GM12878 (cell line): ENCODE results near the gene PERM1. TPM values are rescaled to one million over a fixed set of nuclear protein-coding genes. Genes with fewer than 3 reads are reported as not detected.

Source experiments
- ATAC-seq: fragments of 200-7000 bp; cut with Tn5 transposase; 3 replicates; pipeline ENCODE4 v1.9.1; 2020; ENCODE audit warnings: mild to moderate bottlenecking, moderate library complexity
- BruUV-seq: library from RNA; stranded (reverse); fragments of 400-500 nt; replicated peaks from 2 replicates; lab custom pipeline; 2021; lab: Mats Ljungman, UMichigan
- CTCF ChIA-PET: fragments of 300-600 bp; sonication (Branson Sonifier 250); formaldehyde crosslinking; extraction: SDS; loops from one replicate; lab custom pipeline; 2021; ENCODE audit warnings: inconsistent platforms; lab: Yijun Ruan, JAX
- POLR2A ChIA-PET: fragments of 350-600 bp; formaldehyde crosslinking; extraction: SDS; loops from one replicate; lab custom pipeline; 2021; ENCODE audit warnings: inconsistent platforms; lab: Charles Lee
- RAD21 ChIA-PET: fragments of 300-600 bp; sonication (Branson Sonifier 250); formaldehyde crosslinking; loops from one replicate; lab custom pipeline; 2023; ENCODE audit warnings: antibody characterized with exemption; ENCODE audit not compliant: unreplicated experiment; lab: Charles Lee
- SMC1A ChIA-PET: fragments of 300-600 bp; sonication (Branson Sonifier 250); formaldehyde crosslinking; loops from one replicate; lab custom pipeline; 2023; ENCODE audit not compliant: unreplicated experiment, uncharacterized antibody; lab: Charles Lee
- DNase-seq: peaks from one replicate; pipeline ENCODE4 v3.0.0-alpha.2; 2011; ENCODE audit warnings: low read depth, low spot score
- FAIRE-seq: peaks from 3 replicates; lab custom pipeline; 2011; peaks lifted over from hg19 to GRCh38; lab: Jason Lieb, UNC
- H2AFZ ChIP-seq: 2 replicates; pipeline ENCODE4 v1.6.0; 2011; ENCODE audit warnings: low read depth, low read length, control low read depth; ENCODE audit not compliant: control insufficient read depth
- H3K27ac ChIP-seq: 2 replicates; pipeline ENCODE4 v1.5.1; 2011; ENCODE audit warnings: control low read depth; ENCODE audit not compliant: control insufficient read depth, insufficient read depth
- H3K27me3 ChIP-seq, 2 experiments: replicated peaks in 1 of 2; 2 replicates each; pipeline versions ENCODE4 v1.6.0 to v1.6.1; 2011; ENCODE audit warnings: low read length in 1 of 2; ENCODE audit not compliant: control insufficient read depth in 2 of 2, insufficient read depth in 2 of 2
- H3K36me3 ChIP-seq, 2 experiments: 2 replicates each; pipeline ENCODE4 v1.5.1; 2011; ENCODE audit warnings: low read length in 1 of 2; ENCODE audit not compliant: control insufficient read depth in 2 of 2, insufficient read depth in 2 of 2
- H3K4me1 ChIP-seq: 2 replicates; pipeline ENCODE4 v1.6.1; 2011; ENCODE audit warnings: mild to moderate bottlenecking, low read length, moderate library complexity, mixed read lengths; ENCODE audit not compliant: control insufficient read depth, insufficient read depth
- H3K4me2 ChIP-seq: 2 replicates; pipeline ENCODE4 v1.6.0; 2011; ENCODE audit warnings: control low read depth; ENCODE audit not compliant: control insufficient read depth, insufficient read depth
- H3K4me3 ChIP-seq: fragments of 200-600 bp; sonication (generic); 2 replicates; pipeline ENCODE4 v1.5.1; 2016
- H3K79me2 ChIP-seq: 2 replicates; pipeline ENCODE4 v1.6.0; 2011; ENCODE audit warnings: low read length; ENCODE audit not compliant: control insufficient read depth, insufficient read depth
- H3K9ac ChIP-seq: 2 replicates; pipeline ENCODE4 v1.8.0; 2011; ENCODE audit warnings: low read length, control low read depth, mixed read lengths; ENCODE audit not compliant: control insufficient read depth, insufficient read depth
- H3K9me3 ChIP-seq: replicated peaks from 3 replicates; pipeline ENCODE4 v1.5.1; 2011; ENCODE audit warnings: mild to moderate bottlenecking, low read length; ENCODE audit not compliant: control insufficient read depth, insufficient read depth
- H4K20me1 ChIP-seq: 2 replicates; pipeline ENCODE4 v1.6.0; 2011; ENCODE audit not compliant: control insufficient read depth, insufficient read depth
- BHLHE40 ChIP-seq, 2 experiments: fragments of 450-650 bp in 1 of 2; IDR thresholded peaks; 2 replicates each; pipeline ENCODE4 v1.6.1; 2011 to 2017; ENCODE audit warnings: low read depth in 2 of 2, borderline replicate concordance in 1 of 2, improper control_type of control experiment in 1 of 2, low read length in 1 of 2, mild to moderate bottlenecking in 1 of 2
- CBX3 ChIP-seq: fragments of 200-600 bp; sonication (generic); IDR thresholded peaks from 2 replicates; pipeline ENCODE4 v1.6.1; 2016; ENCODE audit warnings: low read depth, borderline replicate concordance
- GATAD2B ChIP-seq: fragments of 450-650 bp; conservative IDR thresholded peaks from 2 replicates; pipeline ENCODE4 v1.6.1; 2017; ENCODE audit warnings: low read depth, mild to moderate bottlenecking, moderate library complexity
- KAT2A ChIP-seq: conservative IDR thresholded peaks from 2 replicates; pipeline ENCODE4 v1.6.1; 2011; ENCODE audit warnings: low read depth, low read length; ENCODE audit not compliant: control insufficient read depth
- MEF2A ChIP-seq: IDR thresholded peaks from 2 replicates; pipeline ENCODE4 v1.6.1; 2011; ENCODE audit warnings: low read depth, mild to moderate bottlenecking, low read length, moderate library complexity; ENCODE audit not compliant: insufficient read depth
- MTA2 ChIP-seq: fragments of 450-650 bp; IDR thresholded peaks from 2 replicates; pipeline ENCODE4 v1.6.1; 2016; ENCODE audit warnings: low read depth, mild to moderate bottlenecking, moderate library complexity
- SUZ12 ChIP-seq: fragments of 200-600 bp; sonication (generic); IDR thresholded peaks from one replicate; pipeline ENCODE4 v1.6.1; 2018; ENCODE audit warnings: antibody characterized with exemption, mild to moderate bottlenecking; ENCODE audit not compliant: unreplicated experiment
- WRNIP1 ChIP-seq: IDR thresholded peaks from 2 replicates; pipeline ENCODE4 v1.6.1; 2011; ENCODE audit warnings: low read depth, low read length, improper control_type of control experiment, borderline replicate concordance
- WGBS: methylation state at CpG from one replicate; pipeline ENCODE4 v1.1.6; 2016; ENCODE audit warnings: low lambda C conversion rate; ENCODE audit not compliant: insufficient replicate concordance, insufficient coverage; ENCODE audit errors: missing lambda C conversion rate; 5-methylcytosine and 5-hydroxymethylcytosine counted together
- in situ Hi-C: fragments of 300-500 bp; cut with MboI; formaldehyde crosslinking; loops from 9 replicates; pipeline ENCODE4 v1.14.3; 2018; ENCODE audit warnings: mixed read lengths
- intact Hi-C: fragments of 100-400 bp; cut with micrococcal nuclease; formaldehyde crosslinking; loops from one replicate; pipeline ENCODE4 v1.14.2; 2022; ENCODE audit not compliant: unreplicated experiment
- polyA plus RNA-seq, 11 experiments: library from polyadenylated mRNA; depleted of rRNA in 4 of 11; unstranded in 6 of 11; stranded (reverse) in 5 of 11; fragments of >200 nt; fragmentation: Nextera tagmentation in 4 of 11; fragmentation: Illumina TruSeq in 1 of 11; extraction: Ambion mirVana in 4 of 11; extraction: Trizol in 1 of 11; gene quantifications; 1 replicate in 1 of 11; 2 replicates in 10 of 11; pipeline versions ENCODE4 v1.2.1 to v1.2.3, GENCODE V29; 2011 to 2016; ENCODE audit warnings: inconsistent platforms in 2 of 11, missing spikeins in 2 of 11, low read depth in 1 of 11
- total RNA-seq, 4 experiments: library from RNA; depleted of rRNA in 3 of 4; stranded (reverse); fragments of >200 nt in 3 of 4; fragmentation: Illumina TruSeq in 1 of 4; extraction: Trizol in 1 of 4; gene quantifications; 2 replicates each; pipeline versions ENCODE4 v1.2.1 to v1.2.3, GENCODE V29; 2013 to 2021
- TF ChIP-seq, protein P1 (sequence below): fragments of 150-350 bp; IDR thresholded peaks from 2 replicates; pipeline ENCODE4 v1.6.1; 2016; ENCODE audit warnings: low read depth, low read length
- TF ChIP-seq, protein P2 (sequence below): IDR thresholded peaks from 2 replicates; pipeline ENCODE4 v1.6.1; 2012; ENCODE audit warnings: low read depth, low read length, improper control_type of control experiment

PERM1 gene
- total and polyA plus RNA-seq, 10 of the 15 experiments (the other 5 are each of a cell fraction or from before 2014, with no cell fraction given) = not detected

DNA sequence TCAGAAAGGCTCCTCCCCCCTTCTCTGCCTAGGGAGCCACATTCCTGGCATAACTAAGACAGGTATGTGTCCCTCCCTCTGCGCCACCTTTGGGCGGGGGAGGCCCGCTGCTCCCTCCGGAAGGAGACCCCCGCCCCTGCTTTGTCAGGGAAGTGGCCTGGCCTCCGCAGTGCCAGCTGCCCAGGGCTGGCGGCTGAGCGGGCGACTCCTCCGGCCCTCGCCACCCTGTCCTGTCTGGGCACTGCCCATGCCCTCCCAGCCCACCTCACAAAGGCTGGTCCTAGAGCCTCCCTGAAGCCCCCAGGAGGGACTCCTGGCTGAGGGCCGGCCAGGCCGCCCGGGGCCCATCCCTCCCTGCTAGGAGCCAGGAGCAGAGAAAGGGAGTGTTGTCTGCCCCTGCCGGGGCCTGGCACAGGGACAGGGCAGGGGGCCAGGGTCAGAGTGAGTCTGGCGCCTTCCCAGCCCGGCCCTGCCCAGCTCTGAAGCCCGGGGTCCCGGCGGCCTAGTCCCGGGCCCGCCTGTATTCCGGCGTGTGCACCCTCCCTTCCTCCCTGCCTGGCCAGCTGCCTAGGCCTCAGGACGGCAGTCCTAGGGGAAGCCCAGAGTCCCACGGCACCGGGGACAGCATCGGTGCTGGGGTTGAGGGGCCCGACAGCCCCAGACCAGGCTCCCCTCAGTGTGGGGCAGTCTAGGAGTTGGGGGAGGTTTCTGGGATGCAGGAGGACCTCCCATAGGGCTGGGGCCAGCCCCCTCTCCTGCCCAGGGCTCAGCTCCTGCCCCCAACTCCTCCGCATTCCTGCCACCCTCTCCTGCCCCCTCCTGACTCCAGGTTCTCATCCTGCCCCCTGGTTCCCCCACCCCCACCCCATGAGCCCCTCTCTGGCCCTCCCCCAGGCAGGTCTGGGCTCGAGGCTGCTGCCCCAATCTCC, 43.1 kb upstream of the PERM1 start:
- H3K4me2 ChIP-seq = no peak overlapping the region
- ChIA-PET RAD21 (no interaction called here), POLR2A (interaction anchor here (0.6 kb wide), 1 partner anchor 39 kb away, joined by 4 read pairs; no protein-coding TSS in a partner anchor), SMC1A (no interaction called here), CTCF (interaction anchor here (0.8 to 2.5 kb wide), 4 partner anchors 8 to 41 kb away, joined by 3 to 10 read pairs (median 4); no protein-coding TSS in a partner anchor)
- no peak overlapping the region for H3K27ac ChIP-seq
- no peaks in the 10 kb centered on the region for H4K20me1 ChIP-seq
- no TSS peak for BruUV-seq
- H3K9ac ChIP-seq = no peak overlapping the region
- peaks cover 2% of the 10 kb centered on the region; the same call in 1 of the 2 replicates for H3K79me2 ChIP-seq
- in situ Hi-C loops = loop anchor here (5.0 kb wide), 1 partner anchor 37 kb away; no protein-coding TSS in a partner anchor
- no peaks in the 10 kb centered on the region for H3K27me3 ChIP-seq
- ATAC-seq (no peak), FAIRE-seq (no peak), DNase-seq (no peak)
- no peak overlapping the region for H2AFZ ChIP-seq
- TF ChIP-seq, protein P1, sequence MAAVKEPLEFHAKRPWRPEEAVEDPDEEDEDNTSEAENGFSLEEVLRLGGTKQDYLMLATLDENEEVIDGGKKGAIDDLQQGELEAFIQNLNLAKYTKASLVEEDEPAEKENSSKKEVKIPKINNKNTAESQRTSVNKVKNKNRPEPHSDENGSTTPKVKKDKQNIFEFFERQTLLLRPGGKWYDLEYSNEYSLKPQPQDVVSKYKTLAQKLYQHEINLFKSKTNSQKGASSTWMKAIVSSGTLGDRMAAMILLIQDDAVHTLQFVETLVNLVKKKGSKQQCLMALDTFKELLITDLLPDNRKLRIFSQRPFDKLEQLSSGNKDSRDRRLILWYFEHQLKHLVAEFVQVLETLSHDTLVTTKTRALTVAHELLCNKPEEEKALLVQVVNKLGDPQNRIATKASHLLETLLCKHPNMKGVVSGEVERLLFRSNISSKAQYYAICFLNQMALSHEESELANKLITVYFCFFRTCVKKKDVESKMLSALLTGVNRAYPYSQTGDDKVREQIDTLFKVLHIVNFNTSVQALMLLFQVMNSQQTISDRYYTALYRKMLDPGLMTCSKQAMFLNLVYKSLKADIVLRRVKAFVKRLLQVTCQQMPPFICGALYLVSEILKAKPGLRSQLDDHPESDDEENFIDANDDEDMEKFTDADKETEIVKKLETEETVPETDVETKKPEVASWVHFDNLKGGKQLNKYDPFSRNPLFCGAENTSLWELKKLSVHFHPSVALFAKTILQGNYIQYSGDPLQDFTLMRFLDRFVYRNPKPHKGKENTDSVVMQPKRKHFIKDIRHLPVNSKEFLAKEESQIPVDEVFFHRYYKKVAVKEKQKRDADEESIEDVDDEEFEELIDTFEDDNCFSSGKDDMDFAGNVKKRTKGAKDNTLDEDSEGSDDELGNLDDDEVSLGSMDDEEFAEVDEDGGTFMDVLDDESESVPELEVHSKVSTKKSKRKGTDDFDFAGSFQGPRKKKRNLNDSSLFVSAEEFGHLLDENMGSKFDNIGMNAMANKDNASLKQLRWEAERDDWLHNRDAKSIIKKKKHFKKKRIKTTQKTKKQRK = no peak
- TF ChIP-seq KAT2A (no peak), MEF2A (no peak), BHLHE40 (IDR thresholded peaks at IDR 0.05; ENCODE audit: borderline replicate concordance in 1 of 2, low read depth in 2 of 2, low read length in 1 of 2) (no peak), CBX3 (no peak), GATAD2B (no peak), WRNIP1 (no peak), SUZ12 (no peak), MTA2 (no peak)
- TF ChIP-seq, protein P2, sequence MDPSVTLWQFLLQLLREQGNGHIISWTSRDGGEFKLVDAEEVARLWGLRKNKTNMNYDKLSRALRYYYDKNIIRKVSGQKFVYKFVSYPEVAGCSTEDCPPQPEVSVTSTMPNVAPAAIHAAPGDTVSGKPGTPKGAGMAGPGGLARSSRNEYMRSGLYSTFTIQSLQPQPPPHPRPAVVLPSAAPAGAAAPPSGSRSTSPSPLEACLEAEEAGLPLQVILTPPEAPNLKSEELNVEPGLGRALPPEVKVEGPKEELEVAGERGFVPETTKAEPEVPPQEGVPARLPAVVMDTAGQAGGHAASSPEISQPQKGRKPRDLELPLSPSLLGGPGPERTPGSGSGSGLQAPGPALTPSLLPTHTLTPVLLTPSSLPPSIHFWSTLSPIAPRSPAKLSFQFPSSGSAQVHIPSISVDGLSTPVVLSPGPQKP = no peak
- 65% methylated on average over 28 of the region's 31 CpGs for WGBS
- H3K9me3 ChIP-seq = no peaks in the 10 kb centered on the region
- no peak overlapping the region for H3K4me3 ChIP-seq
- H3K36me3 ChIP-seq = no peaks in the 10 kb centered on the region; a peak in 1 of 4 replicates
- peaks cover 7% of the 10 kb centered on the region for H3K4me1 ChIP-seq
- intact Hi-C loops = no loop called here
